Hematopoietic multipotent progenitor cell treated with erythropoietin and hydrocortisone succinate and interleukin-3 and kit ligand, for 15 days (in vitro differentiated cells): ENCODE measurements around the gene GPAT3.

ENCODE experiments used
- DNase-seq: peaks from one replicate; pipeline ENCODE4 v3.0.0-alpha.2; 2015; ENCODE audit warnings: low spot score

Gene GPAT3

DNA sequence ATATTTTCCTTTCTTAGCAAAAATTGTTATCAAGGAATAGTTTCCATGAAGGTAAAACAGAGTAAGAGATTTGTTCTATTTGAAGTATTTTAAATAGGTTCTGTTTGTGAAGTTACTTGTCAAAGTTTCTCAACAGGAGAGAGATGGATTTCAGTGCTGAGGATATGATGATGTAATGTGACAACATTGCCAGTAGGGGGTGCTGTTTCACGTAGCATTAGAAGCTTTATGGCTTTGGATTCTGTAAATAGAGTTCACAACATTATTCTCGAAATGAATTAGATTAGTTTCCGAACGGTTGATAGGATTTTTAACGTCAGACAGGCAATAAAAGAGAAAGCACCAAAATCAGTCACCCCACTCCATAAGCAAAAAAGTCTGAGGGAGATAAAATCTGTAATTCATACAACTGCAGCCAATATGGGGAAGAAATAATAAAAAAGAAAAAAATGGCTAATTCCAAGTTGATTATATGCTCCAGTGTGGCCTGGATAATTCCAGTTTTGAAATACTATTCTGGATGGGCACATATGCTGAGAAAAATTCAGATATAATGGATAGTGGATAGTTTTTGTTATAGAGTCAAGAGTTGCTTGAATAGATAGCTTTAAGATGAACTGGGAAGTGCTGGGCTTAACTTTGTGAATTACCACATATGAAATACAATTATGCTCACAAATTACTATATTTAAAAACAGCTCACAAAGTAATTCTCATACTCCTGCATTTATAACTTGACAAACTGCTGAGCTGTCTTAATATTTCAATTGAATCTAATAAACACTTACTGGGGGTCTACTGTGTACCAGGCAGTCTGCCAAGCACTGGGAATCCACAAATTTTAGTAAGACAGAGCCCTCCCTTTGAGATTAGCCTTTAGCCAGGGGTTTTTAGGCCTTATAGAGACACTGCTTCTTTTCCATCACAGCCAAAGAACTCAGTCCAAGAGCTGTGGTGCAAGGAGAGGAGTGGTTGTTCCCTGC, 109.1 kb downstream of the GPAT3 start:
- DNase-seq: peak; percentile 77

DNA sequence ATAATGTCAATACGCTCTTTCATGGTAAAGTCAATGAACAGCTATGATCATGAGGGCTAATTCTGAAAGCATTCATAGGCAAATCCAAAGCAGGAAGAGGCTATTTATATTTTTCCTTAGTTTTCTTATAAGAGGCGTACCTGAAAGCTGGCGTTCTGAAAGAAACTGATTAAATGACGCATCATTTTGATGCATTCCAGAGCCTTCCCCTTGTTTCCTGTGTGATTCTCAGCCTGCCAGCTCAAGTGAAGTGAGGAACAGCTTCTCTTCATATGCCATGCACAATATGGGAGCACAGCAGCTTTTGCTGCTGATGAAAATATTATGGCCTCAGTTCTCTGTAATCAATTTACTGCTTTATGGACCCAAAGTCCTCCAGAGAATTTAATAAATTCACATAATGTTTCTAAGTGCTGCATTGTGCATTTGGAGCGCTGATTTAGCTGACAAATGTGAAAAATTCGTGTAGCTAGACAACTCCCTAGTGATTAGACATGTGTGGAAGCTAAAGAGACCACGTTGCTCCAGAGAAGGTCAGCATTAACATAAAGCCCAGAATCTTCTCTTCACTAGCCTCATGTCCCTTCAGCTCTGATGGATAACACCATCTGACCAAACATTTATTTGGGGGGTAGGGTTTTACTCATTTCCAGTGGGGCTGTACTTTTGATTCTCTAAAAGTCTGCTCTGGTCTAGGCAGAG, 110.8 kb downstream of the GPAT3 start:
- no peak for DNase-seq

DNA sequence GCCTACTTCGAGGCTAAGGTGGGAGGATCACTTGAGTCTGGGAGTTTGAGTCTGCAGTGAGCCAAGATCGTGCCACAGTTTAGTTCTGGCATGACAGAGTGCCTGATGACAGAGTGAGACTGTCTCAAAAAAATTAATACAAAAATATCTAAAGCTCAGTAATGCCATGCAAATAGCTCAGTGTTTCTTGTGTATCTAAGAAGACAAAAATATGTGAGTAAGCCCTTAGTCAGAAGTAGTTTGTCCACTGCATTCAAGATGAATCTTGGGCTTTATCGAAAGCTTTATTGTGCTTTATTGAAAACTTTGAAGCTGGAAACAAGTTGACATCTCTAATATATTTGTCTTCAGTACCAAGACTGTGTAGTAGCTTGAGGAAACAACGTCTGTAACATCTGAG, 115.9 kb downstream of the GPAT3 start:
- DNase-seq: no peak
